HG03196 (cell line): Measurements from ENCODE around the gene BUD13.

Experiments
- ATAC-seq: cut with Tn5 transposase; IDR thresholded peaks from one replicate; pipeline ENCODE4 v1.9.1; 2021; ENCODE audit not compliant: unreplicated experiment

The BUD13 gene

DNA sequence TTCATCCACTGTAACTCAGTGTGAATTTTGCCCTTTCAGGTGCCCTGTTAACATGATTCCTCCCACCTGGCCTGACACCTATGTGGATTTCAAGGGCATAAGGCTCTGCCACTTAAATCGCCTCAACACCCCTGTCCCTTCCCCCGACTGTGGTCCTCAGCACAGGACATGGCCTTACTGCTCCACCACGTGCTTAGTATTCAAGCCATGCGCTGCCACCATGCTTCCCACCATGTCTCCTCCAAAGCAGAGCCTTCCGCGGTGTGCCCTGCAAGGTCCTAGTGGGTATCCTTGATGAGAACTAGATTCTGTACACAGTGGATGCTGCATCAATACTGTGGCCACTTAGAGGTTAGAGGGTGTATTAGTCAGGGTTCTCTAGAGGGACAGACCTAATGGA lies 51.9 kb downstream of the BUD13 start:
- ATAC-seq, result no peak

DNA sequence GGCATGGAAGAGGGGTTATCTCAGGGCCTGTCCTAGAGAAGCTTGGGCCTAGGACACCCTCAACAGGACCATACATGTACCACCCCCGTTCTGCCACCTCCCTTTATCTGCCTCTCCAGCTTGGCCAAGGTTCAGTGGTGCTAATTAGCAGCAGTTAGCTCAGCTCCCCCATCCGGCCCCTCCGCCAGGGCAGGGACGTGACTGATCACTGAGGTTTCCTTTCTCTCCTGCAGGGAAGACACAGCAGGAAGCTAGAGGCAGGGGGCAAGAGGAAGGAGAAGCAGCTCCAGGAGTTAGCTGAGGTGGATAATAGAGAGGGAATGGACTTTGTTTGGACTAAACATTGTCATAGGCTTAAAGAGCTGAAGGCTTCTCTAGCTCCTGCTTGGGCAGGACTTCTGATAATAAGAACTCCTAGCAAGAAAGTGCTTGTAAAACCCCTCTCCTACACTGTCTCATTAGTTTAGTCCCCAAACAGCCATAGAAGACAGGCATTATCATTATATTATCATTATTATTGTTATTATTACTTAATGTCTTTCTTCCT lies 53.8 kb downstream of the BUD13 start:
- no peak for ATAC-seq

DNA sequence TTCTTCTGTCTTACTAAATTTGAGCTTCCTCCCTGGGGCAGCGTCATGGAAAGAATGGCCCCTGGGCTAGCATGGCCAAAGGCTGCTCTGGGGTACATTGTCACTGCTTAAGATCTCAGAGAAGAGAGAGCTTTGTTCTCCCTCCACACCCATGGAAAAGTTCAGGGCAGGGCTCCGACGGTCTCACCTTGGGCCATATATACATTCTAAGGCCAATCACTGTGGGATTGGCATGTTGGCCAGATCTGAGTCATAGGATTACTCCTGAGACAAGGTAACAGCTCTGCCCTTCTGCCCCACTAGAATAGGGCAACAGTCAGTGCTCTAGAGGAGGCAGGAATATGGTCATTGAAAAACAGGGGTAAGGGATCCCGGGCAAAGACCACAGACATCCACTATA lies 56.2 kb downstream of the BUD13 start:
- ATAC-seq, result no peak

DNA sequence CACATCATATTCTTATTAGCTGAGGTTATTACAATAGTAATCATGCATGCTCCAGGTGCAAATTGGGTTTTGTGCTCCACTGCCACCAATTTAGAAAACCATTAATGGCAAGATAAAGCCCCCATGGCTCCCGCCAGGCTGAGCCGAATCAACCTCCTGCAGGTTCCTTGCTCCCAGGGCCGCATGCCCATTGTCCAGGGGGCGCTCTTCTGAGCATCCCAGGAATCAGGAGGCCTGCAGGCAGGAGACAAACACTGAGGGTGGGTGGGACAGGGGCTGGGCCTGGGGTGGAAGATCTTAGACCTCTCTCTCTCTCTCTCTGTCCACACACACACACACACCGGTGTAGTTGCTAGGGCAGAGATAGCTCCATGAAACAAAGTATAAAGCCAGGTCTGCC lies 57.4 kb downstream of the BUD13 start:
- no peak for ATAC-seq

DNA sequence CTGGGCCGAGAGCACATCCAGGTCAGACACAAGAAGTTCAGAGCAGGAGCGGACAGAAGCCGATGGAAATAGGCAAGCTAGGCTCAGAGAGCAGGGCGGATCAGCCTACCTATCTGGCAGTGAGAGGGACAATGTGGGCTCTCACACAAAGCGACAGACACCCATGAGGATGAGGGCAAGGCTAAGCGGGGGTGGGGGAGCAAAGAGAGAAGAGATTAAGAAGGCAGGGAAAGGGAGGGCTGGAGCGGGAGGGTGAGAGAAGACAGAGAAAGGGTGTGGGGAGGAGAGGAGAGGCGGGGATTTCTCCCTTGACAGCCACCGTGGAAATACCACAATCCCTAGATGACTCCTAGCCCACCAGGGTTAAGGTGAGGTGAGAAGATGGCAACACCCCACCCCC lies 57.9 kb downstream of the BUD13 start:
- no peak for ATAC-seq

DNA sequence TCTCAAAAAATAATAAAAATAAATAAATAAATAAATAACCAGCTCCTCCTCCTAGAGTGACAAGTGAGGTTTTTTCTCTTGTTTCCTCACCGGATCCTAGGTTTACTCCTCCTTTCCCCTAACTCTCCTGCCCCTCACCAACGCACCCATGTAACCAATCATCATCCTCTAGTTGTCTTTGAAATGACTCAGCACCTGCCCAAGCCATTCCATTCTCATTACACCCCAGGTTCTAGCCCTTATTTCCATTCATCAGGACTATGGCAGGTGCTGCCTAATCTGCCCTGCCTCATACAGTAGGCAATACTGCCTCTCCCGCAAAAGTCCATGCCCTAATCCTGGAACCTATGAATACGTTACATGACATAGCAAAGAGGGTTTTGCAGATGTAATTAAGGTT lies 60.4 kb downstream of the BUD13 start:
- no peak for ATAC-seq

DNA sequence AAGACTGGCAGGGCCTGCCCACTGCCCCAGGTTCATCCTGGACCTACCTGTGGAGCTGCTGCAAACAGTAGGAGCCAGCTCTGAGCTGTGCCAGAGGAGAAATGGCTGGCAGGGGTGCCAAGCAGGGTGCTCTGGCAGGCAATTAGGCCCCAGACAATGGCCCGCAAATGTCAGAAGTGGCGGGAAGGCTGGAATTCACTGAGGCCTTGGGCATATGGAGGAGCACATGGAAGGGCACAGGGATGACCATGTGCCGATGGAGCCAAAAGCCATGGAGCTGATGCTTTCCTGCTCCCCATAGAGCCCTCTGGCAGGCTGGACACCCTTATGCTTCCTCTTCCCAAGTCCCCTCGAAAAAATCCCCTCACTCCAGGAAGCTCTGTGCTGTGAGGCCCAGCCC lies 62.0 kb downstream of the BUD13 start:
- no peak for ATAC-seq

DNA sequence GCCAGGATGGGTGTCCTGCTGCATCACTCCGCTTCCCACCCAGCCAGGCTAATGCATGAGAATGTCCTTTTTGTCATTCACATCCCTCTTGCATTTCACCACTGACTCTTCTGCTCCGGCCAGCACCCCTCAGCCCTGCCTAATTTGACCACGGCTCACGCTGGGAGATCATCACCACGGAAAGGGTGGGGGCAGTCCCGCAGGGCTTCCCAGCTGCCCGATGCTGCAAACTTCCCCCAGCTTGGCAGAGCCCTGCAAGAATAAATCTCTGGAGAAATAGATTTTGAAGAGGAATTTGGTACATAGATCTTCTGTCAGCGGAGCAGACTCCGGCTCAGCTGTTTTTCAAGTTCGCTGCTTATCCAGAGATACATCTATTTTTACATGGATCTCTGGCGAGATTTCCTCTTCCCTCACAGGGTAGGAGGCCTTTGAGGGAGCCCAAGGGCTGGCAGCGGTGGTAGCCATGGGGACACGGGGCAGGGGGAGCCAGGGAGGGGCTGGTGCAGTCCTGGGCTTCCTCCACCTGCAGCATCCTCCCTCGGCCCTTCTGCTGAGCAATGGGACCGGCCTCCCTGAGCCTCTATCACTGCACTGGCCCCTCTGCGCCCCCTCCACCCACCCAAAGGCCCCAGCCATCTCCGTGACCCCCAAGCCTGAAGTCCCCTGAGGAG lies 62.6 kb downstream of the BUD13 start:
- no peak for ATAC-seq

DNA sequence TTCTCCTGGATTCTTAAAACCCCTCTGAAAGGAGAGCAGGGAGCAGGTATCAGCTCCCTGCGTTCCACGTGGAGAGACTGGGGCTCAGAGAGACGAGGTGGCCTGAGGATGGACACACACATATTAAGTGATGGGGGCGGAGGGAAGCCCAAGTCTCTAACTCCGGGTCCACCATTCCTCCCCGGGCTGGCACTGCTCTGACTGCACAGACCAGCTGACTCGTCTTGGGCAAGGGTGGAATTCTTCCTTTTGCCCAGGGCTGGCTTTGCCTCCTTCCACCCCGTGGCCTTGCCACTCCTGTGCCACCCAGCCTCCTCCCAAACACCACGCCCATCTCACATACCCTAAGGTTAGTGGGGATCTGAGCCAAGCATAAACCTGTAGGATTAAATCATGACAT lies 65.0 kb downstream of the BUD13 start:
- ATAC-seq, result no peak

DNA sequence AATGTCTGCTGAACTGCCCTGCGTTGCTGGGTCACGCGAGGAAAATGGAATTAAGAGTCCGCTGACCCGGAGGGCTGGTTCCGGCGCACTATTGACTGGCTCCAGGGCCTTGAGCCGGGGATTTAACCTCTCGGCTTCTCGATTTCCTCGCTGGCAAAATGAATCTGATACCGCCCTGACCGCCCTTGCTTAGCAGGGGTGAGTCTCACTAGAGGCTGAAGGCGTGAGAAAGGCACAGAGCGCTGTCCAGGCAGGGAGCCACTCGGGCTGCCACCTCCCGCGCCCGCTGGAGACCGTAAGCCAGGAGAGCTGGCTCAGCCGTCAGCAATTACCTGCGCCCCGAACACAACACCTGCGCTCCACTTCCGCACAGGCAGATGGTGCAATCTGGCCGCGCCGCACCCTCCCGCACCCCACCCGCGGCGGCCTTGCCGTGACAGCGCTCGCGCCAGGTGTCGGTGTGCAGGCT lies 65.6 kb downstream of the BUD13 start:
- no peak for ATAC-seq

DNA sequence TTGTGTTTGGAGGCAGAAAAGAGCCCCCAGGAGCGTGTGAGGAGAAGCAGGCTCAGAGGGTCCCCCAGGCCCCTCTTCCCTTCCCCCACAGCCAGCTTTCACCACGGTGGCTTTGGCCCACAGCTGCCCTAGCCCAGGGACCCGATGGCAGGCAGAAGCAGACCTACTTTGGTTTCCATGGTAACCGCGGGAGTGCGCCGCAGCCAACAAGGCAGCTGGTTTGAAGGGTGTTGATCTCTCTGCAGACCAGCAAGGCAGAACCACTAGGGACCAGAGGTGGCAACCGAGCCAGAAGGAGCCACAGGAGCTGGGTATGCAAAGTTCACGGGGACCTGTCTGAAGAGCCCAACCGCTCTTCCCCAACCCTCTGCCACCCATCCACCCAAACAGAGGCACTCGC lies 69.4 kb downstream of the BUD13 start:
- ATAC-seq, result no peak

DNA sequence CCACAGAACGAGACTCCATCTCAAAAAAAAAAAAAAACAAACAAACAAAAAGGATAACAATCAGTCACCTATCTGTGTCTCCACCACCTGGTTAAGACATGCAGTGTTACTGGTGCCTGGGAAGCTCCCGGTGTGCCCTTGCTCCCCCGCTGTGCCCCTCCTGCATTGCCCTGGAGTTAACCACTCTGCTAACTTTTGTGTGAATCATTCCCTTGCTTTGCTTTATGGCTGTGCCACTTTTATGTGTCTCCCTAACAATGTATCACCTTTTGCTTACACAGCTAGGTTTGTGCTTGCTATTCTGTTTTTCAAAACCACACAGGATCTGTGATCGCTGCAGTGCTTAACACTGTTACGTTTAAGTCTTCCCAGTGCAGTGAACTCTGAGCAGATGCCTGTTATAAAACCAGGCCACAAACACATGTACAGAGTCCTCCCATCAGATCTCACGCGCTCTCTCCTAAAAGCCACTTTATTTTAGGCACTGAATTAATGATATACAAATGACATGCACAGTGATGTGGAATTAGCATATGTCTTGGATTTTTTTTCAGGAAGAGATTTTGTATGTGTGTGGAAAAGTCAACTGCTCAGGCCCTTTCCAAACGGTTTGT lies 69.9 kb downstream of the BUD13 start:
- ATAC-seq, result no peak

DNA sequence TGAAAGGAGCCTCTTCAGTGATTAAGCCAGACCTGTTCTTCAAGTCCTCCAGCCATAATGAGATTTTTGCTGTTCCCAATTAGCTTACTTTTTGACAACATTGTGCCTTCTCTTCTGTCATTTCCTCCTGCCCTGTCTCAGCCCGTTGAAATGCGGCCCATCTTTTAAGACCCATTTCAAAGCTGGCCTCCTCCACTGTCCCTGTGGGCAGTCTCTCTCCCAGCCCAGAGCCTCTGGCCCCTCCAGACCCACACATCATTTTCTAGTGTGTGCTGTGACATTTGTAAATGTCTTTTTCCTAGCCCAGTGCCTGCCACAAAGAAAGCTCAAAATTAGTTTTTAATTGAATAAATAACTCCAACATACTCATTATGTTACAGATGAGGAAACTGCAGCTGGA lies 70.9 kb downstream of the BUD13 start:
- no peak for ATAC-seq

DNA sequence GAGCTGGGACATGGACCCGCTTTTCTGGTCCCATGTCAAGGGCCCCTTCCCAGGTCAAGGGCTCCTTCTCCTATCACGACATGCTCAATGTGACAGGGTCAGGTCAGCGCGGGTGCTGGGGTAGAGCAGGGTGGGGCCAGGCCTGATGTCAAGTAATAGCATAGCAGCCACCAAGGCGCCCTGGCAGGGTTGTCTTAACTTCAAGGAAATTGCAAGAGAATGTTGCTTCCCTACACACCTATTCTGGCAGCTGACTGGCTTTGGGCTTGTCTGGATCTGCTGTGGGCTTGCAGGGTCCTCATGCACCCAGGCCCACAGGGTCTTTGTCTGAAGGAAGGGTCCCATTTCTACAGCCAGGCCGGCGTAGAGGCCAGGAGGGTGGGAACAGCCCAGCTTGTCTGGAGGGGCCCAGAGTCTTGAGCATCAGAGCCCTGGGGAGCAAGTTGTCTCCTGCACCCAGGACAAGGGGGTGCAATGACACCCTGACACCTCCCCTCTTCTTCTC lies 71.4 kb downstream of the BUD13 start:
- no peak for ATAC-seq

DNA sequence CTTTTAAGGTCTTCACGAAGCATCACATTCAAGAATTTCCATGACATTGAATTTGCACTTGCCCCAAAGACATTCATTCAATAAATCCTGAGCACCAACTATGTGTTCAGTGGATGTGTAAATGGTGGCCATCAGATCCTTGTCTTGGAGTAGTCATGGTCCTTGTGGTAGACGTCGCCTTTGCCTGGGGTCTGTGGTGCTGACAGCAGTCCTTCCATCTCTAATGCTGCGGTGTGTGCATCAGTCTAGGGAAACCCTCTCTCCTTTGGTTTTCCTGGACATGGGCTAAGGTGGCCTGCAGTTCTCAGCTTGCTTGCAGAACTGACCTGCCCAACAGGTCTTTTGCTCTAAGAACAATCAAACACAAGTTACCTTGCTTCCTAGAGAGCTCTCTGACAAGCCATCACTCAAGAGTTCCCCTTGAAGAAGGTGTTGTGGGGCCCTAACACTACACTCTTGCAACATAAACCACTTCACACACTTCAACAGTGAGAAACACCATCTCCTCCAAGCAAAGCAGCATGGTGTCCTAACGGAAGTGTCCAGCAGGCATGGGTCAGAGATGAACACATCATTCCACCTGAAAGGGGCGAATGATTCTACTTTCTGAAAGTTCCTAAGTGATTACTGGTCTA lies 72.1 kb downstream of the BUD13 start:
- no peak for ATAC-seq
